HG03039 (cell line): Measurements from ENCODE around the gene SPDL1.

ENCODE experiments used
- ATAC-seq: cut with Tn5 transposase; IDR thresholded peaks from one replicate; pipeline ENCODE4 v1.9.1; 2021; ENCODE audit warnings: mild to moderate bottlenecking, moderate library complexity; ENCODE audit not compliant: unreplicated experiment

SPDL1 gene, protein sequence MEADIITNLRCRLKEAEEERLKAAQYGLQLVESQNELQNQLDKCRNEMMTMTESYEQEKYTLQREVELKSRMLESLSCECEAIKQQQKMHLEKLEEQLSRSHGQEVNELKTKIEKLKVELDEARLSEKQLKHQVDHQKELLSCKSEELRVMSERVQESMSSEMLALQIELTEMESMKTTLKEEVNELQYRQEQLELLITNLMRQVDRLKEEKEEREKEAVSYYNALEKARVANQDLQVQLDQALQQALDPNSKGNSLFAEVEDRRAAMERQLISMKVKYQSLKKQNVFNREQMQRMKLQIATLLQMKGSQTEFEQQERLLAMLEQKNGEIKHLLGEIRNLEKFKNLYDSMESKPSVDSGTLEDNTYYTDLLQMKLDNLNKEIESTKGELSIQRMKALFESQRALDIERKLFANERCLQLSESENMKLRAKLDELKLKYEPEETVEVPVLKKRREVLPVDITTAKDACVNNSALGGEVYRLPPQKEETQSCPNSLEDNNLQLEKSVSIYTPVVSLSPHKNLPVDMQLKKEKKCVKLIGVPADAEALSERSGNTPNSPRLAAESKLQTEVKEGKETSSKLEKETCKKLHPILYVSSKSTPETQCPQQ

DNA sequence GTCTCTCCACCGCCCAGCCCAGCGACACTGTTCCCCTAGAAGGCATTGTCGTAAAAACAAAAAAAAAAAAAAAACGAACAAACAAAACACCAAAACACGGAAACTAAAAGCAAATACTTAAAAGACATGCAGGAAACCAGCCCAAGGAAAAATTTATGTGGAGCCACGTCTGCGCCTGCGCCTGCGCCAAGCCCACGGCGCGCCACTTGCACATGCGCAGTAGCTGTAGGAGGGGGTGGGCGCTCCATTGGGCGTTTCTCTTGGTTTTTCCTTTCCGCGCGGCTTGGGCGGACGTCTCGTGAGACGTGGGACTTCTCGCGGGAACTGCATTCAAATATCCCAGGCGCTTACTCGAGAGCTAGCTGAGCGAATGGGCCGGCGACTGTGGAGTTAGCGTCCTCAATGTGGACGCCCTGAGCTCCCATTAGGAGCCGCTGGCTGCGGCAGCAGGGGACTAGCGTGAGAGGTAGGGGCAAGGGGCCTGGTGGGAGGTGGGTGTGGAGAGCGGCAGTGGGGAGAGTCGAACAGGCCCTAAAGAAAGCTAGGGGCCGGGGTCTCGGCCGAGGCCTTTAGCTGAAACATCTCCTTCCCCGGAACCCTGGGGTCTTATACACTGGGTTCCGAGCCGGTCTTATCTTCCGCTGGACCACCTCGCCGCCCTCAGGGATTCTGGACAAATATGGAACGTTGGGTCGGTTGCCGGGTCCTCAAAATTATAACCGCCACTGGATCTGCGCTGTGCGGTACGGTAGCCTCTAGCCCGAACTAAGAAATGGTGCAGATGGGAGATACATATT, at the start of gene SPDL1:
SPDL1 (plus strand) TSS at position 350 of the 797 bp plus-strand sequence. CDS start 4,644 bp downstream, outside the sequence.
- ATAC-seq, result peak; percentile 94

DNA sequence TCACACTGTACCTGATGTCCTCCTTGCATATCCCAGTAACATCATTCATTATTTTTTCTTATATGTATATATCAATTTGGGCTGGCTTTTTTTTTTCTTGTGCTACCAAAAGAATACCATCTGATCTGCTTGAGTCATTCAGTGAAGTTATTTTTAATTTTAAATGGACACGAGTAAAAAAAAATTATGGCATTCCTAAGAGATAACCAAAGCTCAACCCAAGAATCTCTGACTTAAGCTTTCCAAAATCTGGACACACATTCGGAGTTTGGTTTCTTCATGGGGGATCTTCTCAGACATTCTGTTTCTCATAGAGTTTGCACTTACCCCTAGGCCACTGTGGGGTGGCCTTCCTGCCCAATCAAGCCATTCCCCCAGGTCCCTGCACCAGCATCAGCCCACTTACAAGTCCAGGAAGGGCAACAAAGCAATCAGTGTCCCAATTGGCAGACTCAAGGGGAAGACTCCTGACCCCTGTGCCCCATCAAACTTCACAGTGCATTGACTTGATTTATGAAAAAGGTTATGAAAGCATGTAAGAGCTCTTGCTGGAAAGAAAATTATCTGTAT, 49.2 kb upstream of the SPDL1 start:
- ATAC-seq, result no peak

DNA sequence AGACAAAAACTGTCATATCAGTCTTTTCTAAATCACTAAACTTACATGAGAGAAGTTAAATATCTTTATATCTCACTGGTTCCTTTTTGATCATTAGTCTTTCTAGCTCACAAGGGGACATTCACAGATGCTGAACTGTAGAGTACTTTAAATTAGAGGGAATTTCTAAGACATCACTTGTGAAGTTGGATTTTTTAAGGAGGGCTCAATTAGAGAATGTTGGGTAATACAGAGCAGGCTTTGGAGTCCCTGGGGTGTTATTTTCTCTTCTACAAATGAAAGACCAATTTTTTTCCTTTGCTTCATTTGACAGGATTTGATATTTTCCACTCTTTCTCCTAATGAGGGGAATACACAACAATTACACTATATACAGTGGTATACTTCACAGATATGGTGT, 48.6 kb upstream of the SPDL1 start:
- ATAC-seq, result no peak

DNA sequence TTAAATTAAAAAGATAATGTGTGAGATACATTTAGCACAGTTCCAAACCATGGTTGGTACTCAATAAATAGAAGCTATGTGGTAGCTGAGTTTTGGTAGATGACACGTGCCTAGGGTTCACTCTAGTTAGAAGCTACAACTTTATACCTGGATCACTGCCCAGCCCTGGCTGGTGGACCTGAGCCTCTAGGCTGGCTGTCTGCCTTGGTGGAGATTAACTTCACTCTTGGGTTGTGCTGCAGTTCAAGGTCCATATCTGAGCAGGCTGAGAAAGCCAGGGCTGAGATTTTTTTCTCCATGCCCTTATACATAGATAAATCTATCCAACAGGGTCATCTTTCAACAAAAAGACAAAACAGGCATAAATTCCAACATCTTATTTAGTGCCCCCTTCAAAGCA, 44.6 kb upstream of the SPDL1 start:
- ATAC-seq, result no peak

DNA sequence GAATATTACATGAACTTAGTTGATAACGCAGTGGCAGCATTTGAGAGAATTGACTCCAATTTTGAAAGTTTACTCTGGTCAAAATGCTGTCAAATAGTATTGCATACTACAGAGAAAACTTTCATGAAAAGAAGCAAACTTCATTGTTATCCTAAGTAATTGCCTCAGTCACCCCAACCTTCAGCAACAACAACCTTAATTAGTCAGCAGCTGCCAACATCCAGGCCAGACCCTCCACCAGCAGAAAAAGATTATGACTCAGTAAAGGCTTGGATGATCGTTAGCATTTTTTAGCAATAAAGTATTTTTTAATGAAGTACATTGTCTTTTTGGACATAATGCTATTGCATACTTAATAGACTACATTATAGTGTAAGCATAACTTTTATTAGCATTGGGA, 40.8 kb upstream of the SPDL1 start:
- no peak for ATAC-seq

DNA sequence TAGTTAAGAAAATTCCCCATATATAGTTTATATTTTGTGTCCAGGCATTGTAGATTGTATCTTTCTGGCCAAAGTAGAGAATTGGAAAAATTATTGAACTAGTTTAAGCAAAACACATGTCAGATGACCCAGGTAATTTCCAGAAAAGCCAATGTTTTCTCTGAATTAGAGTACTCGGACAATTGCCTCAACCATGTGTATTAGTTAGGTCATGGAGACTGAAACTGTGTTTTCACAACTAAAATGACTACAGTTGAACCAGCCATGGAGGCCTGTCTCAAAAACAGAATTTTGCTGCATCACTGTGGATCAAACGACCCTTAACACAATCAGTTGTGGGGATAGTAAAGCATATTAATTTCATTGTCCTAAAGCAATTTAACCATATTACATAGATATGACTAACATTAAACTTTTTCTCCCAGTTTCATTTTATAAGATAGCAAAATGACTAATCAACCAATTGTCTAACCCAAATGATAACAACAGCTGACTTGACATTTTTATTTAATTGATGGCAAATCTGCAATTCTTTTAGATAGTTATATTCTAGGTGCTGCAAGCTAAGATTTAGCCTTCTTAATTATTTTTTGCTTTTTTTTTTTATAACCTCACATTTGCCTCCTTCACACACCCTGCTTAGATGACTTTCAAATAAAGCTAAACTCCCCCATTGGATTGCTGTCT, 39.2 kb upstream of the SPDL1 start:
- ATAC-seq, result no peak

DNA sequence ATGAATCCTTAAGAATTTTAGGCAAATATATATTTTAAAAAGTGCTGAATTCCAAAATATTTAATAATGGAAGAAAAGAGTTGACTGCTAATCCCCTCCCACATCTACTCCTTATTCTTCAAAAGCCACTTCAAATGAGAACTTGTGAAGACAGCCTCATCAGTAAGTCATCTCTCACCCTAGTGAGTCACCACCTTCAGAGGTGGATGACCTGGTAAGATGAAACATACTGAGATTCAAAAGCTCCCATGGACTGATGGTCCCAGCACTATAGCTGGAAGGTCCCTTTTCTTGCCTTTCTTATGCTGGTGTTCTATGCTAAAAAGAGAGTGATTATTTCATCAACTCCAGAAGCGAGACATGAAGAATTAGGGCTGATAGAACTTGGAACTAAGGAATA, 37.8 kb upstream of the SPDL1 start:
- ATAC-seq, result peak; percentile 90

DNA sequence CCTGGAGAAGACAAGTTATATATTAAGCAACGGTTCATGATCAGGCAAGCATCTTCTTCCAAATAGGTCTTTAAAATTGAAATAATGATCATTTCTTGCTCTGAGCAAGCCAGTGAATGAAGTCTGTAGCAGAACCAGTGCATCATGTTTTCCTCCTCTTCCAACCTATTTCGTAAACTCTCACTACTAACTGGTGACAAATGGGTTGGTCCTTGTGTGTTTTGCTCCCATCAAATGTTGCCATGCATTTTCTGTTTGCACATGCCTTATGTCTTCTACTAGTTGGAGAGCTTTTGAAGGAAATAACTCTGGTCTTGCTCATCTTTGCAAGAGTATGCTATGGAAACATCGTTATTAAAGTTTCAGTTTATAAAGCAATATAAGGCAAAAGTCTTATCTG, 37.2 kb upstream of the SPDL1 start:
- no peak for ATAC-seq

DNA sequence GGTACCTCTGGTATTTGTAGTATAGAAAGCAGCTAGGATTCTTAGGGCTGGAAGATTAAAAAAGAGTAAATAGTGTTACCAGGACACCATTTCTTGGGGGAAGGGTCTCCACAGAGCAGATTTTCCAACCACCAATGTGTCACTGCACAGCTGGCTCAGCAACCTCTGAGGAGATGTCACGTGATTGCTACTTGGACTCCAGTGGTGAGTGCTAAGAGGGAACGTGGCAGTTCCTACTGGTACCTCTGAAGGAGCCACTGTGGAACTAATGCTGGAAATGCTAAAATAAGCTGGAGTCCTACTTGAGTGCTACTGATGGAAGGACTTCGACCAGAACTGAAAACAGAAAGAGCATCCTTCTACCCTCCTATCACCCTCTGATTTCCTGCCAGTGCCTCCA, 36.1 kb upstream of the SPDL1 start:
- no peak for ATAC-seq

DNA sequence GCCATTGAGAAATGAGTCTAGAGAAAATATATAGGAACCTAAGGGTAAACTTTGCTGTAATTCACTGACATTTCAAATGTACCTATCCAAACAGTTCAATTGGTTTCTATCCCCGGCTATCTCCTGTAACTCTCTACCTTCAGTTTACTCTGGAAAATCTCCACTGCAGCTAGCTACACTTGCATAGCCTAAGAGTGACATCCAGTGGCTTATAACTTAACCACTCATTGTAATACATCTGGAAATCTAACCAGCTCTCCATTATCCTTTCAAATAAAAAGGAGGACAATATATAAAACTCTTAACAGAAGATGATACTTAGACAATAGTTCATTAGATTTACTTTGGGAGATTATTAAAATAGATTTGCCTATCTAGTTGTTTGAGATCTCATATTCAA, 35.3 kb upstream of the SPDL1 start:
- ATAC-seq, result no peak

DNA sequence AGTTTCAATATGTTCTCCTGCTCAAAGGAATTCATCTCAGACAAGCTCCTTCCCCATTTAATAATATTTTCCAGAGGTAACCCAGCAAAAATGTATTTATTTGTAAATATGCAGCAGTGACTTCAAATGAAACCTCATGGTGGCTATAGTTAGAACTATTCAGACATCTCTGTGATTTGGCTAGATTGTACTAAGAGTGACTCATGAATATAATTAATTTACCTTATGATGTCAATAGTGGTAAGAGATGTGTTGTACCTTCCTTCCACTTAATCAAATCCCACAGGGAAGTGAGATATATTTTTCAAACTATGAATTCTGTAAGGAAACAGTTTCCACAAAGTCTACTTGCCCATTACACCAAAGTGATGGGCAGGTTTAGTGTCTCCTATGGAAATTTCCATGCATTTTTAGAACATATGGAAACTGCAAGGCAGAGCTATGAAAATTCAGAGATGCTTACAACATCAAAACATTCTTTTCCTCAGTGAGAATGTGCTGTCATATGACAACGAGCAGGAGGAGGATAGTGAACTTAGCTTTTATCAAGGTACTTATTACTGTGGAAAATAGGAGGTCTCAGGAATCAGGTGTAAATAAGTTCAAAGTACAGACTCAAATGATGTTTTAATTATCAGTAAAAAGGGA, 34.0 kb upstream of the SPDL1 start:
- no peak for ATAC-seq

DNA sequence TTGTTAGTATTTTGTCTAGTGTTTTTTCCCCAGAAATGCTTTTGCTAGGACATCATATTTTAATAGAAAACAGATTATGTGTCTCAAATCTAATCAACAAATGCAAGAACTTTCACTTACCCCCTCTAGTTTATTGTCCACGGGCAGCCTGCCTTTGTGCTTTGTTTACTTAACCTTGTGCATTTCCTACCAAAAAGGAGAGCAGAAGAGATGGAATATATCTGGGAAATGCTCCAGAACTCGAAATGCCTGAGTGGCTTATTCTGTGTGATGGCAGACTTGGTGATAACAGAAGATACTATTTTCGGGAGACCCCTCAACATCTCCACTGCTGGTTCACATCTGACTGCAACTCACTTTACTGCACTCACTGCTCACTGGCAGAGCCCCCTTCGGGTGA, 33.3 kb upstream of the SPDL1 start:
- ATAC-seq, result no peak

DNA sequence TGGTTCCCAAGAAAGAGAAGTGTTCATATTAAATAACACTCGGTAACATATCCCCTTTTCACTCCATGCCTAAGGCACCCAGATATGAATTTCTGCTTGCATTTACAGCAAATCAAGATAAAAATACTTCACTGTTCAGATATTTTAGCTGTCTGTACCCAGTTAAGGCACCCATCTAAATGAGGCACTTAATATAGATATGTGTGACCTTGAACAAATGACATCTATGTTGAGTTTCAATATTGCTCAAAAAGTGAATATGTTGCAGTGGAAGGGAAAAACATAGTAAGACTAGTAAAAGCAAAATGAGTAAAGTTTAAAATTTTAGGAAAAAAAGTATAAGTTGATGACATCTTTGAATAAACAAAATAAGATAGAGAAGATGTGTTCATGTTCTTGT, 32.4 kb upstream of the SPDL1 start:
- ATAC-seq, result no peak

DNA sequence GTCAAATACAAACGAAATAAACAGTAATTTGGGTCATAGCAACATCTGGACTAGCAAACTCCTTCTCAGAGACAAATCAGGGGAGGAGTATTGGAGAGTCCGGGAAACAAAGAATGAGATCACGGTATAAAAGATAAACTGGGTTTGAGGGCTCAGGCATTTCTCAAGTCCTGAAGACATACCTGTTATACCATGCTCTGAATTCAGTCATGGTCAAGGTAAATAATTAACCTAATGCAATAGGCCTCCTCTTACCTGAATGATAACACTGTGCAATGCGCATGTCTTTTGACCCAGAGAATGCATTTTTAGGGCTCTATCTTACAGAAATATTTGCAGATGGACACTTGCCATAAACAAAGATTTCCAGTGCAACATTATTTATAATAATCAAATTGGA, 31.9 kb upstream of the SPDL1 start:
- ATAC-seq, result no peak

DNA sequence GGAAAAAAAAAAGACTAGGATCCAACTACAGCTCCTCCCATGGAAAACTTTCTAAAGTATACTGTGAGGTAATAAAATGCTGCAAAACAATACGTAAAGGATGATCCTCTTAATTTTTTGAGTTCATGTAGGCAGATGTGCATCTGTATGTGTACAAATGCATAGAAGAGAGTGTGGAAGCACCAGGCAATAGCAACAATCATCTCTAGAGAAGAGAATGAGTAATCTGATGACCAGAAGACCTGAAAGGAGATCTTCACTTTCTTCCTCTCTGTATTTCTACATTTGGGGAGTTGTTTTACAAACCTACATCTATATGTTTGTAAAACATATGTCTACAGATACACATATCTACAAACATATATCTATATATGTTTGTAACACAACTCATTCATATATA, 29.3 kb upstream of the SPDL1 start:
- ATAC-seq, result no peak

DNA sequence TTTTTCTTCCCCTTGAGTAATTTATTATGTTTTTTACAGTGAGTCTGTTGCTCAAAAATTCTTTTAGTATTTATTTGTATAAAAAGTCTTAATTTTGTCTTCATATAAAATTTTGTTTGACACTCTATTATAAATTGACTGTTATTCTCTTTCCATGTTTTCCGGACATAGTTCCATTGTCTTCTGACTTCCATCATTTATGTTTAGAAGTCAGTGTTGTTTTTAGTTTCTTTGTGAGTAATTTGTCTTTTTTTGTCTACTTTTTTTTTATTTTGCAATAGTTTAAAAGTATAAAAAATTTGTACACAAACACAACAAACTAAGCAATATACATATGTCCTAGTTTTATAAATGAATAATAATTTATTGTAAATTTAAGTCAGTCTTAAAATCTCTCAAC, 25.7 kb upstream of the SPDL1 start:
- no peak for ATAC-seq

DNA sequence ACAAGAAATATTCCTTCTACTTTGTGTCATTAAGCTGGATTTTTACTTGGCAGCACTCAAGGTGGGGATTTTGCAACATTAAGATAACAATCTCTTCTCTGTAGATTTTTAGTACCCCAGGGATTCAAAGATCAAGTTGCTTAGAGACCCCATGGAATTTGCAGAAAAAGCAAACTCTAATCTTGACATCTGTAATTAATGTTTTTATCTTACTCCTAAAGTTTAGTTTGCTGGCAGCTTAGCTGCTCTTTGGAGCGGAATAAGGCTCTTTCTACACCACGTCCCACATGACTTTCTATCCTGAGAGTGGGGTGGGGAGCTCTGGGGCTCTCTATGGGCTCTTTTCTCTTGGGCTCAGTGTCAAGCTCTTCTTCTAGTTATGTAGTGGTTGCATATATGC, 21.7 kb upstream of the SPDL1 start:
- no peak for ATAC-seq

DNA sequence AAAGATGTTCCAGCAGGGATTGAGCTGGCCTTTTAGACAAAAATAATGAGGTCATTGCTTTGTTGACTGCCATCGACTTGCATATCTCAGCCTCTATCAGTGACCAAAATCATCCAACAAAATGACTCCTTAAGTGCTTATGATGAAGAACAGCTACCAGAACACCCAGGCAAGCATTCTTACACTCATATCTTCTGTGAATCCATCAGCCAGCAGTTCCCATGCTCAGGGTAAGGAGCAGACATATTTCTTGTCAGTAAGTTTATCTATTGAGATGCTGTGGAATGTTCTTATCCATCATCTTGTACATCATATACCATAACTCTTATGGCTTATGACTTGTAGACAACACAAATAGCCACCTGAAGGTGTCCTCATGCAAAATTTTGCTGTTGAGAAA, 20.2 kb upstream of the SPDL1 start:
- ATAC-seq, result no peak

DNA sequence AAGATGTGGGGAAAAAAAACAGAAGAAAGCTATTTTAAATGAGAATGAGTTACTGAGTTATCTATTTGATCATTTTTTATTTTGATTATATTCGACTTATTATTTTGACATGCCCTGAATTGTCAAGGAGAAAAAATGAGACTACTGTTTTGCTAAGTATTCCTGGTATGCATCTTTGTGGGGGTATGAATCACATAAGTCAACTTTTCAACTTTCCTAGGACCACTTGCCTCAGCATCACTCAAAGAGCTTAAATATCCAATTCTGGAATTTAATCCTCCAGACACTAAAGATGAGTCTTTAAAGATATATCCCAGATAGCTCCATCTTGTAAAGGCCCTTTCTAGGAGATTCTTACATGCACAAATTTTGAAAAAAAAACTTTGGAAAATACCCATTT, 17.4 kb upstream of the SPDL1 start:
- ATAC-seq, result no peak

DNA sequence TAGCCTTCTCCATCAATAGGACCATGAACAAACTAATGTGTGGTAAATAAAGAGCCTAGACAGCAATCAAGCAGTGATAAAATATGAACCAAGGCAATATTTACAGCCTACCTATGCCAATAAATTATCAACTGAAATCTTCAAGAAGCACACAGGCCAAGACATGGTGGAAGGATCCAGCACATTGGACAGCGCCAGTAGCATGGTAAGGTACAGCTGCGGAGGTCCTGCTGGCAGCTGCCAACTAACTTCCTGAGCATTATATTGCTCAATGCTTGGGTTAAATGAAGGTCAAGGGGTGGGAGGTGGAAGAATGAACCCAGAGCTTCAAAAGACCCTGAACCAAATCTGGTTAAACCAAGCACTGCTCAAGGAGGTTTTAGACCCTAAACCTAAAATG, 16.5 kb upstream of the SPDL1 start:
- no peak for ATAC-seq

DNA sequence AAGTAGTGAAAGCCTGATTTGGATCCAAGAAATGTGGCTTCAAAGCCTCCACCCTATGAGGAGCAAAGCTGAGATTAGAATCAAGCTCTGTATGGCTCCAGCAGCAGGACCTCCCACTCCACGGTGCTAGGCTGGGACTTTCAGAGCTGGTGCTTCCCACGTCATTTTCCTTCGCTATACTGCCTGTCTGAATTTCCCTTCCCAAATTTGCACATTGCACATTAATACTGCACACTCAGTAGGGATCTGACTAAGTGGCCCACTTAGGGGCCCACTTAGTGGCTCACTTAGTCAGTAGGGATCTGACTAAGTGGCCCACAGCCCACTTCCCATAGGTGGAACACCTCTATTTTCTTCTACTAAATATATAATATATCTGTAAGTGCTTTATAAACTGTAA, 14.1 kb upstream of the SPDL1 start:
- ATAC-seq, result no peak
